HG02798 (cell line): ENCODE measurements around the gene AIG1.
"Not testable (repeated sequence)": the region's sequence is repeated elsewhere in the genome, so short reads cannot be mapped to it uniquely, and the experiment has no call there.

Experiments
- ATAC-seq: cut with Tn5 transposase; IDR thresholded peaks from one replicate; pipeline ENCODE4 v1.9.1; 2021; ENCODE audit warnings: mild to moderate bottlenecking; ENCODE audit not compliant: unreplicated experiment, poor library complexity

Gene AIG1

DNA sequence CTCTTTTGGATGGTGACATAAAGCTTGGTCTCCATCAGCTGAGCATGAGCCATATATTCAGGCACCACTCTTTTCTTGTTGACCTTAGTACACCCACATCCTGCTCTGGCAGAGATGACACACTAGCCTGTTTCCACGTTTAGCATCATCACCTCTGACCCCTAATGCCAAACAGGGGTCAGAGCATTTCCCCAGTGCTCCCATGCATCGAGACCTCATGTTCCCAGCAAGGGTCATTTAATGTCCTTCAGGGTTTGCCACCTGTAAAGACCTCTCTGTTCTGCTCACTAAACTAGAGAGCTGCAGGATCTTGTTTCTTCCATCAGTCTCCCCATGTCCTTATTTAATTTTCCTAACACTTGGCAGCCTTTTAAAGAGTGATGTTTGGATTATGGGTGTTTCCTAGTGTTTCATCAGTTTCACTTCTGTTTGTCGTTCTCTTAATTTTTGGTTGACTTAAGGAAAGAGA, 97.5 kb downstream of the AIG1 start:
- no peak for ATAC-seq

DNA sequence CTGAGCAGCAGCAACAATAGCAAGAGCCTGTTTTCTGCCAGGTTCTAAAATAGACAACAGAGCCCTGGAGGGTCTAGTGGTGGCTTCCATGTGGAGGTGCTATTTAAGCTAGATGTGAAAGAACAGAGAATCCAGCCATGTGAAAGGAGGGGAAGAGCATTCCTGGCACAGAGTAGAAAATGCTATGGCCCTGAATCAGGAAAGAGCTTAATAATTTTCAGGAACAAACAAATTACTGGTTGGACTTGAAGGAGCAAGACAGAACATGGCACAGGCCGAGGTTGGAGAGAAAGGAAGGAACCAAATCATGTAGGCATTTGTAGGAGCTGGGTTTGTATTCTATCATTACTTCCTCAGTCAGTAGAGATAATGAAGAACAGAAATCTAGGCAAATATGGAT, 98.3 kb downstream of the AIG1 start:
- no peak for ATAC-seq

DNA sequence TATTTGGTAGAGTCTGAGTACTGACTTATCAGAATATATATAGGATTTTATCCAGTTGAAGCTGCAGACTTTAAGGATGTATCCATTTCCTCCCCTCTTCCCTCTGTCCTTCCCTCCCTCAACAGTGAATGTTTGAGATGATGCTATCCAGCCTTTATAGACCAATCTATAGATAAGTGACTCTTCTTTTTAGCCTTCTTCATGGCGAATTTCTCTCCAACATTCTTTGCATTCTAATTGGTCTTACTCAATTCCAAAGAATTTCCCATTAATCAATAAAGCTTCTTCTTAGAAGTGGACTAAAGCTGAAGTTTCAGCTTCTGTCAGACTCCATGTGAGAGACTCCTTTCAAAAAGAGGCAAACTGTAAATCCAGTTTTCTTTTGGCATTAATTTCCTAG, 99.3 kb downstream of the AIG1 start:
- ATAC-seq, result no peak

DNA sequence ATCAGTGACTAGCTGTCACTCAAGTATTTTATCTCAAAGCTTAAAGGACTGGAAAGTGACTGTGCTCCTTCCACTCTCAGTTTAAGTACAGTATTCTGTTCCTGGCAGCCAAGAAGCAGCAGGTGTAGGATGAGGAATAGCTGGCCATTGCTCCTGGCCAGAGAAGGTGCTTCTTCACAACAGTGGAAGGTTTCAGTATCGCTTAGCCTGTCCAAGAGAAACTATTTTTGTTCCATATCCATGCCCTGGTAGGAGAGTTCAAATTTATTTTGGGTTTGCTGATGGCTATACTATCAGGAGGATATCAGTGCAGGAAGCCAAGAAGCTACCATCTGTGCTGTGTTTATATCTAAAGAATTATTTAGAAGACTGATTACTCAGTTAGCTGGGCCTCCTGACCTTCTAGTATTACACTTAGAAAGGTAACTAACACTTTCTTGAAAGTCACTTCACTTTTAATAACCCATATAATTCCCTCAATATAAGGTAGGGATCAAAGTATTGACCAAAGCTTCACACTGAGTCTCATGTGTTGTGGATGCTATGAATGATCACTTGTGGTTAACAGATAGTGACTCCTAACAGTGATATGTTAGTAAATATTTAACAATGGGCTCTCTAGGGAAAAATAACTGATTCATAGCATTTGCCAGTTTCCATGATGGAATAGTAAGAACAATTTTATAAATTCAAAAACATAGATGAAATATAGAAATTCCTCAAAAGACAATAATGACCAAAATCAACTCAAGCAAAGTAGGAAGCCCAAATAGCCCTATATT, 99.9 kb downstream of the AIG1 start:
- ATAC-seq, result no peak

DNA sequence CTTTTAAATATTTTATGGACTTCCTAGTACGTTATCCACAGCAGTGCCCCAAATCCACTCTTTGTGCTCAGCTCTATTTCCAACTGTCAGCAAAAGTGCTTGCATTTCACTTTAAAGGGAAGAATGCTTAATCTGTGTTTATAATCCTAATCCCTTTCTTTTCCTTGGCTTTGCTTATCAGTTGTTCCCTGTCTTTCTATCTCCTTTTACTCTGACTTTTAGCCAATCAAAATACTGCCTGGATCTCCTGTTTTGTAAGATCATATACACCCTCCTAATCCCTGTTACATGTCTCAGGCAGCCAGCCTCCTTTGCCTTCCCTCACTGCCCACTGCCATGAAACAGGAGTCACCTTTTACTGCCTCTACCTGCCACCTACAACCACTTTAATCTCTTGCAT, 102.9 kb downstream of the AIG1 start:
- ATAC-seq, result no peak

DNA sequence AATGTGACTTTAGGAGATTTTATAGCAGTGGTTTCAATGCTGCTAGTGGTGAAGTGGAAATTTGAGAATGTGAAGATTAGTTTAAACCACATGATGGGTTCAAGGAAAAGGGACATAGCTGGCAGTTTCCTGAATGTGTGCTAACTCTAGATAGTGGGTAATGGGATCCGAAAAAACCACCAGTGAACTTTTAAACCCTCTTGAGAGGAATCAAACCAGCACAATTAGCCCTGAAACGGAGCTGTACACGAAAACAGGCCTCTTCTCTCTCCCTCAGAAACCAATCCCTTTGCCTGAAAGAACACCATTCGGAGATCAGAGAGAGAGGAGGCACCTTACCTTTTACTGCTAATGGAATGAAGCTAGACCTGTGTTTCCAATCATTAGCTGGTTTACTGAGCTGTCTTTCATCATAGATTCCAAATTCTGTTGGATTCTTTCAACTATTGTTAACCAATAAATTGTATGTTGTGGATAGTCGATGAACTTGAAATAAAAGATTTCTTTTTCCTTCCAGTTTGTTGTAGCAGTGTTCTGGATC, 103.9 kb downstream of the AIG1 start:
- no peak for ATAC-seq

DNA sequence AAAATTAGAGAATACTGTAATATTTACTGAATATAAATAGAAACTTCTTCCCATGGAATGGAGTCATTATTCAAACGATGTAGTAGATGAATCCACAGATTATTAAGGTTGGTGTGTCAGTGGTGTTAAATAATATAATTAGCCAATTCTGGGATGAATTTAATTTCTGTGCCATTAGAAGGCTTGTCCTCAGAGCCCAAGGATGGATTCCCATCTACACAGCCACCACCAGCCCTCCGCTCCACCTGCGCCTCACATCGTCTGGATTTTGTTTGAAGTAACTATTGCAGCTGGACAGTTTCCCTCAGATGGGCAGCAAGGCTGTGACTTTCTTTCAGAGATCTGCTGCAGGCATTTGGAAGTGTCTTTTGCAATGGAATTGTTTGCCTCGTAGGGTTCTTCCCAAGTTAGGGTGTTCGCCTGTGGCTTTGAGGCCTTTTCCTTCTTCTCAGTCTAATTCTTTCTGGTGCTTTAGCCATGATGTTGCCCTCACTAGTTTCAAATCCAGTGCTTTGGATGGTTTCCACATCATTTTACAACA, 104.7 kb downstream of the AIG1 start:
- no peak for ATAC-seq

DNA sequence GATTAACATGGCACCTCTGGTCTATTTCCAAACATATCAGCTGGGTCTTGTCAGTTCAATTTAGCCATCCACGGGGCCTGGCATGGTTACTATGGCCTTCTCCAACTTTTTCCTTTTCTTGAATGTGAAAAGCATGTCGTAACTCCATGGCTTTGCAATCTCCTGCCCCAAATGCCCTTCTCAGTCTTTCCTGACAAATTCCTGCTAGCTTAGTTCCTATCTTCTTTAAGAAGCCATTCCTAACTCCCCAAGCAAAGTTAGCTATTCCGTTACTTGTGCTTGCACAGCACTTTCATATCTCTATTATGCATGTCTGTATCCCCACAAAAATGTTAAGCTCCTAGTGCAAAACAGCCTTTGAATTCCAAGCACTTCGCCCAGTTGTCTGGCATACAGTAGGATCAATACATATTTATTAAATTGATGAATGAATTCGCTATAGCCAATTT, 105.6 kb downstream of the AIG1 start:
- no peak for ATAC-seq

DNA sequence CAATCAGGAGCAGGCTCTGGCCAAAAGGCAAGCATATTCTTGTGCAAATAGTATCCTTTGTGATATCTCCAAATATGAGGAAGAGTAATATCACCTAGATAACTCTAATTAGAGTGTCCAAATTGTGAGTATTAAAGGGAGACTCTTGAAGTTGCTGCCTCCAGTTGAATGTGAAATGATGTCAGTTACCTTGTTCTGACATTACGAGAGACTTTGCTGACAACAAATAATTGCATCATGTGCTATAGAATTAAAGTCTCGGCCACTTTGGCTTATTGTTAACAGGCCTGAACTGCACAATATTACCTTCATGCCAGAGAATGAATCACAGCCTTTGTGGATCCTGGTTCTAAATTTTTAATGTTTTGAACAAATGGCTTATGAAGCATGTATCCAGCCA, 106.5 kb downstream of the AIG1 start:
- no peak for ATAC-seq

DNA sequence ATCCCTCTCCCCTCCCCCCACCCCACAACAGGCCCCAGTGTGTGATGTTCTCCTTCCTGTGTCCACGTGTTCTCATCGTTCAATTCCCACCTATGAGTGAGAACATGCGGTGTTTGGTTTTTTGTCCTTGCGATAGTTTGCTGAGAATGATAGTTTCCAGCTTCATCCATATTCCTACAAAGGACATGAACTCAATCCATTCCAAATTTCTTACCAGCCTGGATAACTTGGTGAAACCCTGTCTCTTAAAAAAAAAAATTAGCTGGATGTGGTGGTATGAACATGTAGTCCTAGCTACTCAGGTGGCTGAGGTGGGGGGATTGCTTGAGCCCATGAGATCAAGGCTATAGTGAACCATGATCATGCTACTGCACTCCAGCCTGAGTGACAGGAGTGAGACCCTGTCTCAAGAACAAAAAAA, 107.7 kb downstream of the AIG1 start:
- not testable (repeated sequence) for ATAC-seq

DNA sequence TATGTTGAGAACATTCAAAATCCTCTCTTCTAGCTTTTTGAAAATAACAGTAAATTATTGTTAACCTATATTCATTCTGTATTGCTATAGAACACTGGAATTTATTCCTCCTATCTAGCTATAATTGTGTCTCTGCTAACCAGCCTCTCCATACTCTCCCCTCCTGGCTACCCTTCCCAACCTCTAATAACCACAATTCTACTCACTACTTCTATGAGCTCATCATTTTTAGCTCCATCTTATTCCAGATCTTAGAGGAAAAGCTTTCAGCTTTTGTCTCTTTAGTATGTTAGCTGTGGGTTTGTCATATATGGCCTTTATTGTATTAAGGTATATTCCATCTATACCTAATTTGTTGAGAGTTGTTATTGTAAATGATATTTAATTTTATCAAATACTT, 108.8 kb downstream of the AIG1 start:
- ATAC-seq, result no peak

DNA sequence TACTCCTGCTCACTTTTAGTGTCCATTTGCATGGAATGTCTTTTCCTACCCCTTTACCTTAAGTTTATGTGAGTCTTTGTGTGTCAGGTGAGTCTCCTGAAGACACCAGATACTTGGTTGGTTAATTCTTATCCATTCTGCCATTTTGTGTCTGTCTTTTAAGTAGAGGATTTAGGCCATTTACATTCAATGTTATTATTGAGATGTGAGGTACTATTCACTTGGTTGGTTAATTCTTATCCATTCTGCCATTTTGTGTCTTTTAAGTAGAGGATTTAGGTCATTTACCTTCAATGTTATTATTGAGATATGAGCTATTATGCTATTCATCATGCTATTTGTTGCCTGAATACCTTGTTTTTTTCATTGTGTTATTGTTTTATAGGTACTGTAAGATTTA, 113.8 kb downstream of the AIG1 start:
- no peak for ATAC-seq

DNA sequence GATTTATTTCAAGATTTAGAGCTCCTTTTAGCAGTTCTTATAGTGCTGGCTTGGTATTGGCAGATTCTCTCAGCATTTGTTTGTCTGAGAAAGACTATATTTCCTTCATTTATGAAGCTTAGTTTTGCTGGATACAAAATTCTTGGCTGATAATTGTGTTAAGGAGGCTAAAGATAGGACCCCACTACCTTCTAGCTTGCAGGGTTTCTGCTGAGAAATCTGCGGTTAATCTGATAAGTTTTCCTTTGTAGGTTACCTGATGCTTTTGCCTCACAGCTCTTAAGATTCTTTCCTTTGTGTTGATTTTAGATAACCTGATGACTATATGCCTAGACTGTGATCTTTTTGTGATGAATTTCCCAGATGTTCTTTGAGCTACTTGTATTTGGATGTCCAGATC, 114.3 kb downstream of the AIG1 start:
- ATAC-seq, result no peak

DNA sequence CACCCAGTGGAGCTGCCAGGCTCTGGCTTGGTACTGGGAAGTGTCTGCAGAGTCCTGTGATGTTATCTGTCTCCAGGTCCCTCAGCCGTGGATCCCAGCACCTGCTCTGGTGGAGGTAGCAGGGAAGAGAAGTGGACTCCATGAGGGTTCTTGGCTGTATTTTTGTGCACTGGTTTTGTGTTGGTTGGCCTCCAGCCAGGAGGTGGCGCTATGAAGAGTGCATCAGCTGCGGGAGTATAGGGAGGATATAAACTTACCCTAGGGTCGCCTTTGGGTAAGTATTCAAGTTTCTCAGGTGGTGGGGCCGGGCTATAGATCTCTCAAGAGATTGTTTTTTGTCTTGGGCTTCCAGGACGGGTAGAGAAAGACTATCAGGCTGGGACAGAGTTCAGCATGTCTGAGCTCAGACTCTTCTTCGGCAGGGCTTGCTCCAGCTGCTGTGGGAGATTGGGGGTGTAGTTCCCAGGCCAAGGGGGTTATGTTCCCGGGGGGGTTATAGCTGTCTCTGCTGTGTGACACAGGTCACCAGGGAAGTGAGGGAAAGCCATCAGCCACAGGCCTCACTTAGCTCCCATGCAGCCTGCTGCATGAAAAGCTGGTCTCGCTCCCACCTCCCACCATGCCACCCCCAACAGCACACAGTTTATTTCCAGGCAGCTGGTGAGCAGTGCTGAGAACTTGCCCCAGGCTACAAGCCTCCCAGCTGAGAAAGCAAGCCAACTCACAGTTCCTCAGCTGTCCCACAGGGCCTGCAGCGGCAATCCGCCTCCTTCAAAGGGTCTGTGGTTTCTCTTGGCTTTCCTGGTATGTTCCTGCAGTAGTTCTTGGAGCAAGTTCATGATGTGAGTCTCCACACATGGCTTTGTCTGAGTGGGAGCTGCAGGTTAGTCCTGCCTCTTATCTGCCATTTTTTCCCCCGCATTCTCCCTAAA, 115.7 kb downstream of the AIG1 start:
- ATAC-seq, result no peak

DNA sequence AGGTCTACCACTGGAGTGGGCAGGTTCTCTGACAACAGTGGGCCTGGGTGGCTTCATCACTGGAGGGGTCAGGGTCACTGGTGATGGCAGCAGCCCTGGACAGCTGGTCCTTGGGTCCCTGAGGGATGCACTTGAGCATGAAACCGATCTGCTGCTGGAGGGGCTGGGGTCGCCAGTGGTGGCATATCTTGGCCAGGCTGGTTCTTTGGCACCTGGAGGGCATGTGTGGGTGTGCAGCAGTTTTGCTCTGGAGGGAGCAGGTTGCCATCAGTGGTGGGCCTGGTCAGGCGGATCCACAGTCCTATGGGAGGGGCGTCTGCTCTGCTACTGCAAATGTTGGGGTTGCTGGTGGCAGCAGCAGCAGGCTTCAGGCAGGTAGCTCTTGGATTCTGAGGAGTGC, 117.0 kb downstream of the AIG1 start:
- ATAC-seq, result no peak

DNA sequence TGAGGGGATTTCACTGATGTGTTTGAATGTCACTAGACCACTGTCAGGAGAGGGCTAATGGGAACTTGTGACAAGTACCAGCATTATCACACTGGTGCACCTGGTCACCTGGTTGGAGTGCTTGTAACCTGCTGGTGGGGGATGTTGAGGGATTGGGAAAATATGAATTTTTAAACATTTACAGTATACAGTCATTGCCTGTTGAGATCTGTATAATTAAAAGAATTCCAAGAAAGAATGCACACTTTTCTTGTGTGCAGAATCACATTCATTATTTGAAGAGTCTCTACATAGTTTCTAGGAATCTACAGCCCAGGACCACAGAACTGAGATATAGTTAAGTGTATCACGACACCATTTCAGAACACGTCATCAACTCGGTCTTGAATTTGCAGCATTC, 118.4 kb downstream of the AIG1 start:
- ATAC-seq, result no peak

DNA sequence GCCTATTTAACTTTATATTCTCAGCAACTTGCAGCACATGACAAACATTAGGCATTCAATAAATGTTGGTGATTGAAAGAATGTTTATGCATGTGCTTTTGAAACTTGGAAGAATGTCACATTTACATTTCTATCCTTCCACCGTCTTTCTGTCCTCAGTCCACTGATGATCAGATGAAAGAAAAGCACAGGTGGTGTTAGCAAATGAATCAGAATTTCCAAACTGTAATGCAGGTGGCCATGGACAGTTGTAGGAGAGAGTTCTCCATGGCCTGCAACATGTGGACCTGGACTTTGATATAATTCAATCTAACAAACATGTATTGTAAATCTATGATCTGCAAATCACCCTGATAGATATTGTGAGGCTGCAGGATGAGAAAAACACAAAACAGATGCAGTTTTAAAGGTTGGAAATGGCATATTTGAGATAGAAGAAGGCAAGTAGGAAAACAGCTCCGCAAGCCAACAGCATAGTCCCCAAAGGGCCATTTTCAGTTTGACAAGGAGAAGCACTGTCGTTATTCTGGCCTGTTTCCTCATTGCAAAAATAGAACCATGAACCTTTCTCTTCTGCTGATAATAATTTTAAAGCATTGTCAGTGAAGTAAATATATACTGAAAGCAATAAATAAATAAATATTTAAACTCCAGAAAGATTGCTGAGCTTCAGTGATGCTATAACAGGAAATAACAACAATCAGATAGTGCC, 119.4 kb downstream of the AIG1 start:
- no peak for ATAC-seq

DNA sequence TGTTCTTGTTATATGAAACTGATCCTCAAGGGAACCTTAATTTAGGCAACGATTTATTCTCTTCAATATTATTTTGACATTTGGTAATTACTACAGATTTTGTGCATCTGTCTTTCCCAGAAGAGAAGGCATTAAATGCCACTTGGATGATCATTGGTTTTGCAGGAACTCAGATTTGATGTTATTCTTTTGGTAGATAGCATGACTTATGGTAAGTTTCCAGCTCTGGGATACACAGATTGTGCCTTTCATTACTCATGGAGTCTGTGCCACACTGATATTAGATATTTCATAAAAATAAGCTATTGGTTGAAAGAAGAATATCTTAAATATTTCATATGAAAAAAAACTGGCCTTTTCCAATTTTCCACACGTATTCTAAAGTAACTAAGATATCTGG, 120.1 kb downstream of the AIG1 start:
- ATAC-seq, result no peak

DNA sequence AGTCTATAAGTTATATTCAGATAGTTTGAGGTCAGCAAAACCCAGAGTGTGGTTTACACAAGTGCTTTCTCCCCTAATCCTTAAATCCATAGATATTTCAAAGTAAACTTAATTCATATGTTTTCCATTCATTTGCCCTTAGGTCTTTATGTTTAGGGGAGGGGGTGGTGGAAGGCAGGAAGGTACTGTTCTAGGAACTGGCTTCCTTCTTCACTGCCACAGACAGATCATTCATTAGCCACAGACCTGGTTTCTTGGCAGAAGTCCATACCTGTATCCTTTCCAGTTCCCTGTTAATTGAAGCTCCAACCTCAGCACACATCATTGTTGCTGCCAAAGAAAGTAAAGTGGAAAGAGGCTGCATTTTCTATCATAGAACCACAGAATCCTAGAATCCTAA, 123.0 kb downstream of the AIG1 start:
- ATAC-seq, result no peak

DNA sequence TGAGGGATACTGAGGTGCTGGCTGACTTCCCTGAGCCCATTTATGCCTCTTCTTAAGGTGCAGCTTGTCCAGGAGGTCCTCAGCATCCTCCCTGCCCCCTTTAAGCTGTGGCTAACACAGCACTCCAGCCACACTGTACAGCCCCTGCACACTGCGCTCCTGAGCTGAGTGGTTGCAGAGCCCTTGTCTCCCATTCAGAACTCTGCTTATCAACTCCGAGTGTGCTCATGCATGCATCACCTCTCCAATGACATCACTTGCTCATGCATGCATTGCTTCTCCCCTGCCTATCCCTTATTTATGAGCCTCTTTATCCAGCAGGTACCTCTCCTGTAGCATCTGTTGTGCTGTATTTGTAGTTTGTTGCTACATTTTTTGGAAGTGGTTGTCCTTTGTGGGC, 124.6 kb downstream of the AIG1 start:
- ATAC-seq, result no peak
